Colonic mucosa (tissue), 4 donors: Measurements from ENCODE around the gene EEA1. TPM values are rescaled to one million over a fixed set of nuclear protein-coding genes. Genes with fewer than 3 reads are reported as not detected.

Experiments
- DNase-seq: peaks from one replicate; pipeline ENCODE4 v3.0.0-alpha.2; 2020
- H3K27ac ChIP-seq: fragments of 200-600 bp; one replicate; pipeline ENCODE4 v1.8.0; 2021
- H3K27me3 ChIP-seq: fragments of 200-600 bp; one replicate; pipeline ENCODE4 v1.8.0; 2021
- H3K36me3 ChIP-seq: fragments of 200-600 bp; one replicate; pipeline ENCODE4 v1.8.0; 2021
- H3K4me1 ChIP-seq: fragments of 200-600 bp; one replicate; pipeline ENCODE4 v1.8.0; 2021; ENCODE audit warnings: mild to moderate bottlenecking
- H3K4me3 ChIP-seq: fragments of 200-600 bp; one replicate; pipeline ENCODE4 v1.8.0; 2021
- H3K9ac ChIP-seq, 2 donors: one replicate each; pipeline ENCODE4 v1.7.0; 2013; ENCODE audit warnings: control low read depth in 2 of 2, low read depth in 2 of 2, low read length in 2 of 2
- H3K9me3 ChIP-seq: fragments of 200-600 bp; one replicate; pipeline ENCODE4 v1.8.0; 2021
- intact Hi-C: fragments of 100-400 bp; cut with DNase I; formaldehyde crosslinking; loops from one replicate; pipeline ENCODE4 v1.14.1; 2022
- total RNA-seq, 2 donors: library from RNA; stranded (reverse); fragmentation: NEBNext Ultra II Directional in 1 of 2; extraction: Animal tissue kit (Norgen Biotek cat#: 25700) in 1 of 2; gene quantifications; one replicate each; pipeline ENCODE4 v1.2.1, GENCODE V29; 2021
- TF ChIP-seq, protein P1 (sequence below): fragments of 200-600 bp; IDR thresholded peaks from one replicate; pipeline ENCODE4 v1.8.0; 2022; ENCODE audit warnings: antibody characterized with exemption, mild to moderate bottlenecking
- donor health status: healthy.
- donor health status: DM: no; HTN: no; CAD: no.
- donor health status: DM: no; HTN: no; CAD: no.

Gene EEA1
- total RNA-seq, 2 donors from 2014 or later: 23.0 to 38.7 TPM

DNA sequence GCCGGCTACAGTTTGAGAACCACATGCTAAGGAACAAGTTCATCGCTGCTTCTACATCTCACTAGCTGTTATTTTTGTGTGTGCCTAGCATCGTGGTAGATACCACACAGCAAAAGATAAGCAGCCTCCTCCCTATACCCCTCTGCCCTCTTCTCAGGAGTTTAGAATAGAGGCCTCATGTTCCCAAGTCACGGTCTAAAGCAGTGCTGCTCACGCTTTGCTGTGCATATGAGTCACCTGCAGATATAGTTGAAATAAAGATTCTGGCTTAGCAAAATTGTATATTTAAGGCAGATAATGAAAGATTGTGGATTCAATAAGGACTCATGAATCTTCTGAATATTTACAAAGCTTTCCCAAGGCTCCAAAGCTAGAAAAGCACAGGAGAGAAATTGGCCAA is 198.3 kb downstream of the EEA1 start:
- intact Hi-C loops: no loop called here
- H3K27me3 ChIP-seq: no peaks in the 10 kb centered on the region
- no peak for DNase-seq

DNA sequence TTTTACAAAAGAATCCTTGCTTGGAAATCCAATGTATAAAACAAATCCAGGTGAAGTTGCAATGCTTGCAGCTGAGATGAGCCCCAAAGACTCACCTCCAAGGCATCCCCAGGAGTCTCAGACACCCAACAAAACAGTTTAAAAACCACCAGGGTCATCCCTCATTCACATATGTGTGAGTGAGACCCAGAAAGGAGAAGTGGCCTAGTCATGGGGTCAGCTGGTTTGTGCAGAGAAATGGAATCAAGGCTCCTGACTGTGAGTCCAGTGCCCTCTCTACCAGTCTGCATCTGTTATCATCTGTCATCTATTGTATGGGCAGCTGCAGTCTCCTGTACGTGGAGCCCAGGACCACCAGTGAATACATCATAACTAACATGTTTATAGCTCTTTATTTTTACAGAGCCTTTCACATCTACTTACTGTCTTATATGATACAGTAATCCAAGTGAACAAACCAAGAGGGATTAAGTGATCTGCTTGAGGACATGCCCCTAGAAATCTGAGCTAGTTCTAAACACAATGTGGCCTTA is 199.3 kb downstream of the EEA1 start:
- H3K36me3 ChIP-seq: no peaks in the 10 kb centered on the region
- no peaks in the 10 kb centered on the region for H3K9me3 ChIP-seq
- DNase-seq: no peak
- intact Hi-C loops: no loop called here
- no peak overlapping the region for H3K4me3 ChIP-seq
- H3K27ac ChIP-seq: no peak overlapping the region
- TF ChIP-seq, protein P1, sequence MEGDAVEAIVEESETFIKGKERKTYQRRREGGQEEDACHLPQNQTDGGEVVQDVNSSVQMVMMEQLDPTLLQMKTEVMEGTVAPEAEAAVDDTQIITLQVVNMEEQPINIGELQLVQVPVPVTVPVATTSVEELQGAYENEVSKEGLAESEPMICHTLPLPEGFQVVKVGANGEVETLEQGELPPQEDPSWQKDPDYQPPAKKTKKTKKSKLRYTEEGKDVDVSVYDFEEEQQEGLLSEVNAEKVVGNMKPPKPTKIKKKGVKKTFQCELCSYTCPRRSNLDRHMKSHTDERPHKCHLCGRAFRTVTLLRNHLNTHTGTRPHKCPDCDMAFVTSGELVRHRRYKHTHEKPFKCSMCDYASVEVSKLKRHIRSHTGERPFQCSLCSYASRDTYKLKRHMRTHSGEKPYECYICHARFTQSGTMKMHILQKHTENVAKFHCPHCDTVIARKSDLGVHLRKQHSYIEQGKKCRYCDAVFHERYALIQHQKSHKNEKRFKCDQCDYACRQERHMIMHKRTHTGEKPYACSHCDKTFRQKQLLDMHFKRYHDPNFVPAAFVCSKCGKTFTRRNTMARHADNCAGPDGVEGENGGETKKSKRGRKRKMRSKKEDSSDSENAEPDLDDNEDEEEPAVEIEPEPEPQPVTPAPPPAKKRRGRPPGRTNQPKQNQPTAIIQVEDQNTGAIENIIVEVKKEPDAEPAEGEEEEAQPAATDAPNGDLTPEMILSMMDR: no peak
- H3K27me3 ChIP-seq: no peaks in the 10 kb centered on the region
- no peak overlapping the region for H3K9ac ChIP-seq
- H3K4me1 ChIP-seq: no peaks in the 10 kb centered on the region

More for the DNA sequence above, 198.3 kb downstream of the EEA1 start:
- Histone ChIP-seq H3K4me1 (no peaks in the 10 kb centered on the region), H3K9me3 (no peaks in the 10 kb centered on the region), H3K36me3 (no peaks in the 10 kb centered on the region), H3K4me3 (no peak overlapping the region), H3K27ac (no peak overlapping the region), H3K9ac (no peak overlapping the region)
- TF ChIP-seq, protein P1: no peak

DNA sequence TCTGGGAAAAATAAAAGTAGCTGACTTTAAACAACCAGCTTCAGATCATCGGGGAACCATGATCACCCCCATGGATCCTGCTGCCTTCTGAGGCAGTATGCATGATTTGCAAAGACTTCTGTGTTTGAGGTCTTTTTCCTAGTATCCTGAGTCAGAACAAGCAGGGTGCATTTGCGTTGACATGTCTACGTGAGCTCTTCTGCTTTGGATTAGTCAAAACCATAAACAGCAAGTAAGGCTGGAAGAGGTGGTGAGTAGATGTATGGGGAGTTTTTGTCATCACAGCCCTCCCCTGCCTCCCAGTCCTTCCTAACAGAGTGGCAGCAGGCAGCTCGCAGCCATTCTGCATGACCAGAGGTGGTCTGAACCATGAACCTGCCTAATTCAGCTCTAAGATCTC is 202.2 kb downstream of the EEA1 start:
- Histone ChIP-seq H3K27ac (no peak overlapping the region), H3K9ac (no peak overlapping the region), H3K36me3 (no peaks in the 10 kb centered on the region), H3K27me3 (no peaks in the 10 kb centered on the region), H3K9me3 (no peaks in the 10 kb centered on the region), H3K4me3 (no peak overlapping the region), H3K4me1 (no peaks in the 10 kb centered on the region)
- no peak for DNase-seq
- intact Hi-C loops: no loop called here
- TF ChIP-seq, protein P1: no peak

DNA sequence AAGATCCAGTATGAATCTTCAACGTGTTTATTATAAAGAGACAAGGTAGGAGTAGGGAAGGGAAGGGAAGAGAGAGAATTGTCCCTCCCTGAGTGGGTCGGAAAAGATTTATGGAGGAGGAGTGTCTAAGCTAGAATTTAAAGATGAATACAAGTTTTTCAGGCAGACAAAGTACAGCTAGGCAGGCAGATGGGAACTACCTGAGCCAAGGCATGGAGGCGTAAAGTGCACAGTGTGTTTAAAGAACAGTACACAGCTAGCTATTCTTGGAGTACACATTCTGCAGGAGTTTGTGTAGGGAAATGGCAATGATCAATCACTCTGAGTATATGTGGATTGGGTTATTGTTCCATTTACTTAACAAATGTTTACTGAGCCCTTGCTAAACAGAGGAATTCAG is 206.2 kb downstream of the EEA1 start:
- intact Hi-C loops: no loop called here
- no peak overlapping the region for H3K4me3 ChIP-seq
- TF ChIP-seq, protein P1: no peak

DNA sequence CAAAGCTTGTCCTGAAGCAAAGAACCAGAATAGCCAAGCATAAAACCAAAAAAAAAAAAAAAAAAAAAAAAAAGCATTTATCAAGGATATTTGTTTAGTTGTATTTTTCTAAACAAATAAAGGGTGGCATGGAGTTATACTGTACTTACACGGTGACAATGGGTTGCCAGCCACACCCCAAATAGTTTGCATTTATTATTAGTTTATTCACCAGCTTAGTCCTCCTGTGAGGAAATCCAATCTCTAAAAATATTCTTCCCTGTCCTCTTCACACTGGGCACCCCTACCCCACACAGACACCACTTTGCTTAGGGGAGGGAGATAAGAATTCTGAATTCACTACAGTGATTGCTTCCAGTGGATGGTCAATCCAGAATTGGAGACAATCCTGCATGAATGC is 207.4 kb downstream of the EEA1 start:
- H3K4me1 ChIP-seq: no peaks in the 10 kb centered on the region
- no peak overlapping the region for H3K9ac ChIP-seq

More for the DNA sequence above, 206.2 kb downstream of the EEA1 start:
- no peaks in the 10 kb centered on the region for H3K27me3 ChIP-seq
- no peak overlapping the region for H3K27ac ChIP-seq
- H3K36me3 ChIP-seq: no peaks in the 10 kb centered on the region
- DNase-seq: no peak
- no peaks in the 10 kb centered on the region for H3K9me3 ChIP-seq
- H3K9ac ChIP-seq: no peak overlapping the region
- H3K4me1 ChIP-seq: no peaks in the 10 kb centered on the region

More for the DNA sequence above, 207.4 kb downstream of the EEA1 start:
- Histone ChIP-seq H3K9me3 (no peaks in the 10 kb centered on the region), H3K4me3 (no peak overlapping the region), H3K27ac (no peak overlapping the region), H3K27me3 (no peaks in the 10 kb centered on the region), H3K36me3 (no peaks in the 10 kb centered on the region)
- TF ChIP-seq, protein P1: no peak
- intact Hi-C loops: no loop called here
- DNase-seq: no peak
